H1 (cell line): ENCODE measurements around the gene NUTM1. TPM values are rescaled to one million over a fixed set of nuclear protein-coding genes. Genes with fewer than 3 reads are reported as not detected.
A peak's percentile ranks its signal among the peaks of the same experiment; 100 is the strongest.

ENCODE experiments used
- CTCF ChIP-seq, 3 experiments: IDR thresholded peaks; 1 replicate in 2 of 3; 2 replicates in 1 of 3; pipeline versions ENCODE4 v1.5.1 to v1.6.1; 2011; ENCODE audit warnings: low read length in 3 of 3, mild to moderate bottlenecking in 3 of 3, inconsistent platforms in 2 of 3, low read depth in 1 of 3, moderate library complexity in 1 of 3; ENCODE audit not compliant: insufficient read depth in 1 of 3; ENCODE audit errors: control extremely low read depth in 1 of 3
- RAD21 ChIP-seq, 2 experiments: IDR thresholded peaks in 1 of 2; conservative IDR thresholded peaks in 1 of 2; 2 replicates each; pipeline ENCODE4 v1.6.1; 2011; ENCODE audit warnings: low read depth in 2 of 2, low read length in 2 of 2, improper control_type of control experiment in 1 of 2, inconsistent platforms in 1 of 2, mild to moderate bottlenecking in 1 of 2, moderate library complexity in 1 of 2
- polyA plus RNA-seq, 7 experiments: library from polyadenylated mRNA; depleted of rRNA in 3 of 7; stranded (reverse) in 5 of 7; unstranded in 2 of 7; fragments of >200 nt in 5 of 7; fragments of 200-250 nt in 2 of 7; gene quantifications; 1 replicate in 5 of 7; 2 replicates in 1 of 7; 4 replicates in 1 of 7; pipeline versions ENCODE4 v1.2.1 to v1.2.3, GENCODE V29; 2011 to 2013; ENCODE audit warnings: missing spikeins in 2 of 7, mixed read lengths in 2 of 7
- total RNA-seq: library from RNA; stranded (reverse); fragmentation: NEBNext Ultra II Directional; extraction: Animal tissue kit (Norgen Biotek cat#: 25700); gene quantifications from 2 replicates; pipeline ENCODE4 v1.2.1, GENCODE V29; 2021

The NUTM1 gene
- total and polyA plus RNA-seq, 2 of the 8 experiments (the other 6 are each of a cell fraction or from before 2014, with no cell fraction given): 0.39 to 0.60 TPM

GRCh38 chr15:34358367-34358766 is 15.3 kb downstream of the NUTM1 start (continued):
- TF ChIP-seq CTCF (IDR thresholded peaks at IDR 0.05; ENCODE audit: control extremely low read depth in 1 of 3, insufficient read depth in 1 of 3, low read depth in 1 of 3, low read length in 3 of 3) (peak; percentile 27 to 47 (median 33); a peak in 3 of 4 replicates), RAD21 (IDR thresholded peaks at IDR 0.05 in 1 of 2, conservative IDR thresholded peaks at IDR 0.05 in 1 of 2; ENCODE audit: low read depth in 2 of 2, low read length in 2 of 2) (peak; percentile 15 to 23; a peak in 1 of 4 replicates)
